ENCODE data around the gene LRP8. TPM values are rescaled to one million over a fixed set of nuclear protein-coding genes. Genes with fewer than 3 reads are reported as not detected.

The LRP8 gene
- total and polyA plus RNA-seq, 2 donors (not counting 1 experiment from before 2014, with no cell fraction given): 7.8 to 9.4 TPM

- intact Hi-C loops (cut with micrococcal nuclease): no loop called here
Measured at GRCh38 chr1:53295295-53295694, 32.6 kb downstream of the LRP8 start.

GRCh38 chr1:53294567-53294966 lies 33.3 kb downstream of the LRP8 start:
- Mint-ChIP-seq H3K4me3 (no peak overlapping the region), H3K27me3 (no peaks in the 10 kb centered on the region), H3K9me3 (ENCODE audit: insufficient read depth) (no peaks in the 10 kb centered on the region), H3K4me1 (peaks cover 16% of the 10 kb centered on the region), H3K27ac (no peak overlapping the region)
- Histone ChIP-seq H4K20me1 (ENCODE audit: control insufficient read depth, insufficient read depth, low read length, poor library complexity, severe bottlenecking) (no peaks in the 10 kb centered on the region), H3K4me2 (replicated peaks; ENCODE audit: low read depth, low read length, poor library complexity, severe bottlenecking) (no peak overlapping the region), H3K4me1 (ENCODE audit: control insufficient read depth in 2 of 2, insufficient read depth in 2 of 2, low read length in 2 of 2) (peaks cover 13 to 20% of the 10 kb centered on the region in 2 donors), H3K27ac (ENCODE audit: low read length in 2 of 2) (no peak overlapping the region), H3K9ac (ENCODE audit: low read length) (no peak overlapping the region), H3K79me2 (ENCODE audit: control insufficient read depth, insufficient read depth, low read length) (no peaks in the 10 kb centered on the region), H3K27me3 (replicated peaks in 1 of 4; ENCODE audit: control extremely low read depth in 1 of 4, control insufficient read depth in 3 of 4, insufficient read depth in 4 of 4, low read length in 3 of 4) (no peaks in the 10 kb centered on the region), H2AFZ (ENCODE audit: insufficient read depth, low read depth, low read length, poor library complexity, severe bottlenecking) (no peak overlapping the region), H3K4me3 (ENCODE audit: control extremely low read depth in 1 of 5, extremely low read depth in 1 of 5, insufficient read depth in 1 of 5, low read depth in 2 of 5, low read length in 4 of 5) (no peak overlapping the region), H3K36me3 (replicated peaks in 1 of 2; ENCODE audit: control extremely low read depth in 1 of 2, control insufficient read depth in 1 of 2, extremely low read depth in 1 of 2, insufficient read depth in 2 of 2, low read length in 1 of 2) (no peaks in the 10 kb centered on the region), H3K9me3 (ENCODE audit: control extremely low read depth in 1 of 3, control insufficient read depth in 2 of 3, insufficient read depth in 1 of 3, low read length in 2 of 3) (no peaks in the 10 kb centered on the region)
- POLR2A ChIA-PET: no interaction called here
- CTCF ChIA-PET: no interaction called here
- intact Hi-C loops (cut with micrococcal nuclease): no loop called here
- no peak for TF ChIP-seq EZH2 (IDR thresholded peaks at IDR 0.05; ENCODE audit: borderline replicate concordance, insufficient read depth, low read depth, low read length, poor library complexity, severe bottlenecking)
- TF ChIP-seq CTCF (IDR thresholded peaks at IDR 0.05): no peak
- DNase-seq: no peak
- 87% methylated on average over 9 of the region's 9 CpGs for WGBS (ENCODE audit: insufficient coverage)
- no peak for ATAC-seq (ENCODE audit: low read depth)

More at GRCh38 chr1:53295295-53295694, 32.6 kb downstream of the LRP8 start:
- POLR2A ChIA-PET: no interaction called here
- Histone ChIP-seq H3K4me1 (ENCODE audit: control insufficient read depth in 2 of 2, insufficient read depth in 2 of 2, low read length in 2 of 2) (peaks cover 13 to 20% of the 10 kb centered on the region in 2 donors), H3K9me3 (ENCODE audit: control extremely low read depth in 1 of 3, control insufficient read depth in 2 of 3, insufficient read depth in 1 of 3, low read length in 2 of 3) (no peaks in the 10 kb centered on the region), H3K4me3 (ENCODE audit: control extremely low read depth in 1 of 5, extremely low read depth in 1 of 5, insufficient read depth in 1 of 5, low read depth in 2 of 5, low read length in 4 of 5) (no peak overlapping the region), H3K79me2 (ENCODE audit: control insufficient read depth, insufficient read depth, low read length) (no peaks in the 10 kb centered on the region), H4K20me1 (ENCODE audit: control insufficient read depth, insufficient read depth, low read length, poor library complexity, severe bottlenecking) (no peaks in the 10 kb centered on the region), H3K36me3 (replicated peaks in 1 of 2; ENCODE audit: control extremely low read depth in 1 of 2, control insufficient read depth in 1 of 2, extremely low read depth in 1 of 2, insufficient read depth in 2 of 2, low read length in 1 of 2) (no peaks in the 10 kb centered on the region), H3K27ac (ENCODE audit: low read length in 2 of 2) (no peak overlapping the region), H2AFZ (ENCODE audit: insufficient read depth, low read depth, low read length, poor library complexity, severe bottlenecking) (no peak overlapping the region), H3K9ac (ENCODE audit: low read length) (no peak overlapping the region), H3K27me3 (replicated peaks in 1 of 4; ENCODE audit: control extremely low read depth in 1 of 4, control insufficient read depth in 3 of 4, insufficient read depth in 4 of 4, low read length in 3 of 4) (no peaks in the 10 kb centered on the region), H3K4me2 (replicated peaks; ENCODE audit: low read depth, low read length, poor library complexity, severe bottlenecking) (no peak overlapping the region)
- Mint-ChIP-seq H3K4me1 (peaks cover 16% of the 10 kb centered on the region), H3K27me3 (no peaks in the 10 kb centered on the region), H3K9me3 (ENCODE audit: insufficient read depth) (no peaks in the 10 kb centered on the region), H3K4me3 (no peak overlapping the region), H3K27ac (no peak overlapping the region)
- DNase-seq (no peak), ATAC-seq (ENCODE audit: low read depth) (no peak)
- no peak for TF ChIP-seq EZH2 (IDR thresholded peaks at IDR 0.05; ENCODE audit: borderline replicate concordance, insufficient read depth, low read depth, low read length, poor library complexity, severe bottlenecking)
- 88% methylated on average over 1 of the region's 3 CpGs for WGBS (ENCODE audit: insufficient coverage)
- CTCF ChIA-PET: interaction anchor here (2.5 kb wide), 1 partner anchor 17 kb away, joined by 11 read pairs; no protein-coding TSS in a partner anchor

Data from B cell (primary cell).